Caco-2 (cell line): ENCODE results near the gene ANKAR. TPM values are rescaled to one million over a fixed set of nuclear protein-coding genes. Genes with fewer than 3 reads are reported as not detected.
"Not testable (repeated sequence)": the region's sequence is repeated elsewhere in the genome, so short reads cannot be mapped to it uniquely, and the experiment has no call there.

Experiments used
- BruUV-seq: library from RNA; stranded (reverse); fragments of 400-500 nt; replicated peaks from 2 replicates; lab custom pipeline; 2021; lab: Mats Ljungman, UMichigan
- CTCF ChIA-PET: fragments of 300-600 bp; sonication (Branson Sonifier 250); formaldehyde crosslinking; loops from one replicate; lab custom pipeline; 2022; ENCODE audit warnings: antibody characterized with exemption; lab: Charles Lee
- POLR2A ChIA-PET: fragments of 300-600 bp; sonication (Branson Sonifier 250); formaldehyde crosslinking; loops from one replicate; lab custom pipeline; 2022; ENCODE audit warnings: antibody characterized with exemption; lab: Charles Lee
- DNase-seq, 2 experiments: peaks; one replicate each; pipeline versions ENCODE4 v3.0.0 to v3.0.0-alpha.2; 2020 to 2022
- H3K27me3 ChIP-seq: replicated peaks from 2 replicates; pipeline ENCODE4 v1.6.0; 2011; ENCODE audit warnings: low read length; ENCODE audit not compliant: control insufficient read depth, insufficient read depth
- H3K36me3 ChIP-seq: 2 replicates; pipeline ENCODE4 v1.5.1; 2011; ENCODE audit warnings: low read length; ENCODE audit not compliant: control insufficient read depth, insufficient read depth
- H3K4me1 ChIP-seq: fragments of 250-450 bp; sonication (Bioruptor Pico); 2 replicates; pipeline ENCODE4 v1.5.1; 2020; ENCODE audit warnings: mild to moderate bottlenecking
- H3K4me3 ChIP-seq: 2 replicates; pipeline ENCODE4 v1.5.1; 2011; ENCODE audit warnings: low read depth, mild to moderate bottlenecking, control low read depth, low read length
- H3K9me3 ChIP-seq: fragments of 250-450 bp; sonication (Bioruptor Pico); 2 replicates; pipeline ENCODE4 v1.5.1; 2020; ENCODE audit warnings: mild to moderate bottlenecking, moderate library complexity
- H3K27ac Mint-ChIP-seq: one replicate; pipeline ENCODE4 v1.8.0; 2022; ENCODE audit warnings: mixed read lengths; ENCODE audit not compliant: unreplicated experiment
- H3K27me3 Mint-ChIP-seq: one replicate; pipeline ENCODE4 v1.8.0; 2022; ENCODE audit warnings: mixed read lengths; ENCODE audit not compliant: insufficient read depth, unreplicated experiment
- H3K36me3 Mint-ChIP-seq: one replicate; pipeline ENCODE4 v1.8.0; 2022; ENCODE audit warnings: mild to moderate bottlenecking, mixed read lengths; ENCODE audit not compliant: insufficient read depth, unreplicated experiment
- H3K4me1 Mint-ChIP-seq: one replicate; pipeline ENCODE4 v1.8.0; 2022; ENCODE audit warnings: low read depth, mixed read lengths; ENCODE audit not compliant: unreplicated experiment
- H3K4me3 Mint-ChIP-seq: one replicate; pipeline ENCODE4 v1.8.0; 2022; ENCODE audit warnings: mild to moderate bottlenecking, moderate library complexity, mixed read lengths; ENCODE audit not compliant: unreplicated experiment
- H3K9me3 Mint-ChIP-seq: one replicate; pipeline ENCODE4 v1.8.0; 2022; ENCODE audit warnings: mixed read lengths; ENCODE audit not compliant: unreplicated experiment
- intact Hi-C: fragments of 100-400 bp; cut with micrococcal nuclease; formaldehyde crosslinking; loops from one replicate; pipeline ENCODE4 v1.10.0; 2022; ENCODE audit not compliant: unreplicated experiment
- total RNA-seq: library from RNA; stranded (reverse); gene quantifications from 2 replicates; pipeline ENCODE4 v1.2.3, GENCODE V29; 2022
- TF ChIP-seq, protein P1 (sequence below), 2 experiments: fragments of 200-600 bp in 1 of 2; IDR thresholded peaks; 1 replicate in 1 of 2; 2 replicates in 1 of 2; pipeline versions ENCODE4 v1.5.1 to v1.8.0; 2011 to 2022; ENCODE audit warnings: antibody characterized with exemption in 1 of 2, control low read depth in 1 of 2, inconsistent platforms in 1 of 2, low read depth in 1 of 2, low read length in 1 of 2, mild to moderate bottlenecking in 1 of 2, moderate library complexity in 1 of 2; ENCODE audit not compliant: insufficient read depth in 1 of 2, severe bottlenecking in 1 of 2, unreplicated experiment in 1 of 2

The ANKAR gene
- total RNA-seq, 1 experiment from 2014 or later = 4.7 TPM

DNA sequence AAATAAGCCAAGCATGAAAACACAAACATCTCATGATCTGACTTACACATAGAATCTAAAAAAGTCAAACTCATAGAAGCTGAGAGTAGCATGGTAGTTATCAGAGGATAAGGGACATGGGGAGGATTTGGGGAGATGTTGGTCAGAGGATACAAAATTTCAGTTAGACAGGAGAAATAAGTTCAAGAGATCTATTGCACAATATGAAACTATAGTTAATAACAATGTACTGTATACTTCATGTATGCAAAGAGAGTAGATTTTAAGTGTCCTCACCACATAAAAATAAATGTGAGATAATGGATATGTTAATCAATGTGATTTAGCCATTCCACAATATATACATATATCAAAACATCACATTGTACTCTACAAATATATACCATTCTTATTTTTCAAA, 23.2 kb upstream of the ANKAR start:
- Mint-ChIP-seq H3K4me1 (no peaks in the 10 kb centered on the region), H3K27ac (no peak overlapping the region), H3K27me3 (no peaks in the 10 kb centered on the region), H3K4me3 (no peak overlapping the region), H3K9me3 (peaks cover 12% of the 10 kb centered on the region), H3K36me3 (no peaks in the 10 kb centered on the region)
- ChIA-PET POLR2A (no interaction called here), CTCF (no interaction called here)
- Histone ChIP-seq H3K4me3 (no peak overlapping the region), H3K9me3 (peaks cover 4% of the 10 kb centered on the region; the same call in 1 of the 2 replicates), H3K36me3 (no peaks in the 10 kb centered on the region), H3K4me1 (no peaks in the 10 kb centered on the region), H3K27me3 (no peaks in the 10 kb centered on the region)
- TF ChIP-seq, protein P1, sequence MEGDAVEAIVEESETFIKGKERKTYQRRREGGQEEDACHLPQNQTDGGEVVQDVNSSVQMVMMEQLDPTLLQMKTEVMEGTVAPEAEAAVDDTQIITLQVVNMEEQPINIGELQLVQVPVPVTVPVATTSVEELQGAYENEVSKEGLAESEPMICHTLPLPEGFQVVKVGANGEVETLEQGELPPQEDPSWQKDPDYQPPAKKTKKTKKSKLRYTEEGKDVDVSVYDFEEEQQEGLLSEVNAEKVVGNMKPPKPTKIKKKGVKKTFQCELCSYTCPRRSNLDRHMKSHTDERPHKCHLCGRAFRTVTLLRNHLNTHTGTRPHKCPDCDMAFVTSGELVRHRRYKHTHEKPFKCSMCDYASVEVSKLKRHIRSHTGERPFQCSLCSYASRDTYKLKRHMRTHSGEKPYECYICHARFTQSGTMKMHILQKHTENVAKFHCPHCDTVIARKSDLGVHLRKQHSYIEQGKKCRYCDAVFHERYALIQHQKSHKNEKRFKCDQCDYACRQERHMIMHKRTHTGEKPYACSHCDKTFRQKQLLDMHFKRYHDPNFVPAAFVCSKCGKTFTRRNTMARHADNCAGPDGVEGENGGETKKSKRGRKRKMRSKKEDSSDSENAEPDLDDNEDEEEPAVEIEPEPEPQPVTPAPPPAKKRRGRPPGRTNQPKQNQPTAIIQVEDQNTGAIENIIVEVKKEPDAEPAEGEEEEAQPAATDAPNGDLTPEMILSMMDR (IDR thresholded peaks at IDR 0.05; ENCODE audit: insufficient read depth in 1 of 2, low read depth in 1 of 2, low read length in 1 of 2, severe bottlenecking in 1 of 2, unreplicated experiment in 1 of 2) = no peak
- DNase-seq = no peak
- intact Hi-C loops = no loop called here
- no TSS peak for BruUV-seq

GRCh38 chr2:189653464-189653863, 21.0 kb upstream of the ANKAR start:
- H3K4me1 Mint-ChIP-seq, DNase-seq, H3K27me3 ChIP-seq, POLR2A ChIA-PET, H3K4me3 Mint-ChIP-seq, intact Hi-C loops, H3K9me3 ChIP-seq, H3K27me3 Mint-ChIP-seq, H3K4me3 ChIP-seq, H3K27ac Mint-ChIP-seq, BruUV-seq, CTCF ChIA-PET, H3K36me3 ChIP-seq, H3K36me3 Mint-ChIP-seq: not testable (repeated sequence)
- H3K9me3 Mint-ChIP-seq = peaks cover 12% of the 10 kb centered on the region
- peaks cover 12% of the 10 kb centered on the region for H3K4me1 ChIP-seq

DNA sequence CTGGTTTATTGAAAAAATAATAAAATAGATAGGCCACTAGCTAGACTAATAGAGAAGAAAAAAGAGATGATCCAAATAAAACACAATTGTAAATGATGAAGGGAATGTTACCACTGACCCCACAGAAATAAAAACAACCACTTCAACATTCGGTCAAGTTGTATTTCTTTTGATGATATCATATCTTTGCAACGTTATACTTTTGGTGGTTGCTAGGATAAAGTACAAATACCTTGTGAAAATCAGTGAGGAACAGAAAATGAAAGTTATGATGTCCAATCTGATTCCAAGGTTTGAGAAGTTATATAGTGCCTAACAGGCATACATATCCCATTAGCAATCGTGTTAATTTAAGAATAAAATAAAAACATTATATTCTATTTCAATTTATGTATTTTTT, 19.8 kb upstream of the ANKAR start:
- BruUV-seq = no TSS peak
- H3K36me3 ChIP-seq = no peaks in the 10 kb centered on the region
- no peaks in the 10 kb centered on the region for H3K27me3 ChIP-seq
- Mint-ChIP-seq H3K27ac (no peak overlapping the region), H3K4me1 (no peaks in the 10 kb centered on the region), H3K36me3 (no peaks in the 10 kb centered on the region), H3K27me3 (no peaks in the 10 kb centered on the region), H3K9me3 (peaks cover 12% of the 10 kb centered on the region), H3K4me3 (no peak overlapping the region)
- no peak for DNase-seq
- intact Hi-C loops = no loop called here
- ChIA-PET CTCF (interaction anchor here (1.5 kb wide), 1 partner anchor 108 kb away, joined by 4 read pairs; the partner anchor contains the start of gene OSGEPL1), POLR2A (no interaction called here)
- TF ChIP-seq, protein P1 (IDR thresholded peaks at IDR 0.05; ENCODE audit: insufficient read depth in 1 of 2, low read depth in 1 of 2, low read length in 1 of 2, severe bottlenecking in 1 of 2, unreplicated experiment in 1 of 2) = no peak
- peaks cover 12% of the 10 kb centered on the region for H3K4me1 ChIP-seq
- peaks cover 4% of the 10 kb centered on the region; the same call in 1 of the 2 replicates for H3K9me3 ChIP-seq
- no peak overlapping the region for H3K4me3 ChIP-seq
